Measurements from ENCODE around the gene NLGN4Y. TPM values are rescaled to one million over a fixed set of nuclear protein-coding genes. Genes with fewer than 3 reads are reported as not detected.

NLGN4Y gene
- total RNA-seq, 1 experiment from 2014 or later: not detected

- Histone ChIP-seq H3K4me2 (ENCODE audit: low read length) (no peak overlapping the region), H2AFZ (ENCODE audit: low read length) (no peak overlapping the region), H3K9ac (ENCODE audit: low read length) (no peak overlapping the region), H3K4me3 (ENCODE audit: low read length) (no peak overlapping the region), H3K79me2 (ENCODE audit: low read length) (no peaks in the 10 kb centered on the region), H3K4me1 (ENCODE audit: insufficient read depth, low read length) (no peaks in the 10 kb centered on the region), H3K27me3 (ENCODE audit: low read length) (no peaks in the 10 kb centered on the region), H3K9me3 (ENCODE audit: low read length) (no peaks in the 10 kb centered on the region), H3K36me3 (ENCODE audit: low read depth, low read length) (no peaks in the 10 kb centered on the region), H3K27ac (ENCODE audit: low read length) (no peak overlapping the region), H3K9me2 (replicated peaks; ENCODE audit: low read length) (no peaks in the 10 kb centered on the region), H4K20me1 (ENCODE audit: low read length) (no peaks in the 10 kb centered on the region), H3F3A (ENCODE audit: low read length, unreplicated experiment) (no peaks in the 10 kb centered on the region)
- TF ChIP-seq EZH2phosphoT487 (IDR thresholded peaks at IDR 0.05; ENCODE audit: borderline replicate concordance, low read length): no peak
- no TSS peak for BruUV-seq (replicated peaks)
- CTCF ChIA-PET: no interaction called here
- DNase-seq (no peak), ATAC-seq (no peak)
- POLR2A ChIA-PET (ENCODE audit: unreplicated experiment): no interaction called here
- intact Hi-C loops (cut with micrococcal nuclease): no loop called here
Observed at GRCh38 chrY:14498071-14498470, 26.3 kb upstream of the NLGN4Y start.

- no peak overlapping the region for H3K4me2 ChIP-seq (ENCODE audit: low read length)
- H3K9ac ChIP-seq (ENCODE audit: low read length): no peak overlapping the region
- H3K4me3 ChIP-seq (ENCODE audit: low read length): no peak overlapping the region
- H3K36me3 ChIP-seq (ENCODE audit: low read depth, low read length): no peaks in the 10 kb centered on the region
- H4K20me1 ChIP-seq (ENCODE audit: low read length): no peaks in the 10 kb centered on the region
- ATAC-seq: no peak
- ChIA-PET POLR2A (ENCODE audit: unreplicated experiment) (no interaction called here), CTCF (no interaction called here)
- no peak overlapping the region for H3K27ac ChIP-seq (ENCODE audit: low read length)
- no peaks in the 10 kb centered on the region for H3K27me3 ChIP-seq (ENCODE audit: low read length)
- no TSS peak for BruUV-seq (replicated peaks)
- no peaks in the 10 kb centered on the region for H3K9me3 ChIP-seq (ENCODE audit: low read length)
- H3K9me2 ChIP-seq (replicated peaks; ENCODE audit: low read length): no peaks in the 10 kb centered on the region
- intact Hi-C loops (cut with micrococcal nuclease): no loop called here
- no peak for TF ChIP-seq CTCF (conservative IDR thresholded peaks at IDR 0.05; ENCODE audit: low read depth, low read length)
- TF ChIP-seq EZH2 (IDR thresholded peaks at IDR 0.05; ENCODE audit: low read length, unreplicated experiment): no peak
- DNase-seq: no peak
- H3K4me1 ChIP-seq (ENCODE audit: insufficient read depth, low read length): no peaks in the 10 kb centered on the region
- no peak overlapping the region for H2AFZ ChIP-seq (ENCODE audit: low read length)
- no peaks in the 10 kb centered on the region for H3K79me2 ChIP-seq (ENCODE audit: low read length)
- no peaks in the 10 kb centered on the region for H3F3A ChIP-seq (ENCODE audit: low read length, unreplicated experiment)
Observed at GRCh38 chrY:14504592-14504991, 19.7 kb upstream of the NLGN4Y start.

- Histone ChIP-seq H3F3A (ENCODE audit: low read length, unreplicated experiment) (no peaks in the 10 kb centered on the region), H3K79me2 (ENCODE audit: low read length) (no peaks in the 10 kb centered on the region), H3K9me3 (ENCODE audit: low read length) (no peaks in the 10 kb centered on the region), H3K27ac (ENCODE audit: low read length) (no peak overlapping the region), H3K36me3 (ENCODE audit: low read depth, low read length) (no peaks in the 10 kb centered on the region), H4K20me1 (ENCODE audit: low read length) (no peaks in the 10 kb centered on the region), H2AFZ (ENCODE audit: low read length) (no peak overlapping the region), H3K27me3 (ENCODE audit: low read length) (no peaks in the 10 kb centered on the region), H3K9ac (ENCODE audit: low read length) (no peak overlapping the region), H3K9me2 (replicated peaks; ENCODE audit: low read length) (no peaks in the 10 kb centered on the region), H3K4me3 (ENCODE audit: low read length) (no peak overlapping the region), H3K4me1 (ENCODE audit: insufficient read depth, low read length) (no peaks in the 10 kb centered on the region), H3K4me2 (ENCODE audit: low read length) (no peak overlapping the region)
- no peak for DNase-seq
- TF ChIP-seq EZH2phosphoT487 (IDR thresholded peaks at IDR 0.05; ENCODE audit: borderline replicate concordance, low read length) (no peak), CTCF (conservative IDR thresholded peaks at IDR 0.05; ENCODE audit: low read depth, low read length) (no peak), EZH2 (IDR thresholded peaks at IDR 0.05; ENCODE audit: low read length, unreplicated experiment) (no peak)
- ATAC-seq: no peak
- POLR2A ChIA-PET (ENCODE audit: unreplicated experiment): no interaction called here
- CTCF ChIA-PET: no interaction called here
- intact Hi-C loops (cut with micrococcal nuclease): no loop called here
- BruUV-seq (replicated peaks): no TSS peak
Observed at GRCh38 chrY:14522379-14522950, 1.9 kb upstream of the NLGN4Y start.
